Measurements from ENCODE around the gene TRIP6. TPM values are rescaled to one million over a fixed set of nuclear protein-coding genes. Genes with fewer than 3 reads are reported as not detected.

Gene TRIP6
- total and polyA plus RNA-seq, 2 experiments from 2014 or later = 50.2 to 60.1 TPM

- peaks cover 7% of the 10 kb centered on the region for H3K4me1 ChIP-seq (ENCODE audit: low read depth)
- no peak for DNase-seq (ENCODE audit: low read depth in 1 of 2, low spot score in 1 of 2)
- H3K27ac ChIP-seq = no peak overlapping the region
- H3K9me3 ChIP-seq (ENCODE audit: low read depth) = no peaks in the 10 kb centered on the region
- H3K36me3 ChIP-seq = no peaks in the 10 kb centered on the region
- H3K27me3 ChIP-seq = no peaks in the 10 kb centered on the region
- H3K4me3 ChIP-seq = no peak overlapping the region
- no peak for TF ChIP-seq CTCF (IDR thresholded peaks at IDR 0.05; ENCODE audit: low read depth, low read length)
Observed at GRCh38 chr7:100865372-100865911, 1.7 kb upstream of the TRIP6 start.

GRCh38 chr7:100865938-100866728 is 1.1 kb upstream of the TRIP6 start:
- no peak for DNase-seq (ENCODE audit: low read depth in 1 of 2, low spot score in 1 of 2)
- Histone ChIP-seq H3K27me3 (no peaks in the 10 kb centered on the region), H3K27ac (no peak overlapping the region), H3K36me3 (peaks cover 3% of the 10 kb centered on the region), H3K9me3 (ENCODE audit: low read depth) (no peaks in the 10 kb centered on the region), H3K4me3 (no peak overlapping the region), H3K4me1 (ENCODE audit: low read depth) (peaks cover 7% of the 10 kb centered on the region)
- TF ChIP-seq CTCF (IDR thresholded peaks at IDR 0.05; ENCODE audit: low read depth, low read length) = no peak

GRCh38 chr7:100866729-100867039 is 503 bp upstream of the TRIP6 start:
- H3K4me1 ChIP-seq (ENCODE audit: low read depth) = peaks cover 7% of the 10 kb centered on the region
- no peaks in the 10 kb centered on the region for H3K9me3 ChIP-seq (ENCODE audit: low read depth)
- peaks cover 3% of the 10 kb centered on the region for H3K36me3 ChIP-seq
- DNase-seq (ENCODE audit: low read depth in 1 of 2, low spot score in 1 of 2) = no peak
- peak overlapping the region; percentile 77 for H3K27ac ChIP-seq
- H3K4me3 ChIP-seq = peak overlapping the region; percentile 80
- H3K27me3 ChIP-seq = no peaks in the 10 kb centered on the region
- TF ChIP-seq CTCF (IDR thresholded peaks at IDR 0.05; ENCODE audit: low read depth, low read length) = no peak

GRCh38 chr7:100867776-100868485 is 744 bp downstream of the TRIP6 start:
- H3K27me3 ChIP-seq = no peaks in the 10 kb centered on the region
- no peaks in the 10 kb centered on the region for H3K9me3 ChIP-seq (ENCODE audit: low read depth)
- H3K4me3 ChIP-seq = peak overlapping the region; percentile 80
- DNase-seq (ENCODE audit: low read depth in 1 of 2, low spot score in 1 of 2) = no peak
- H3K4me1 ChIP-seq (ENCODE audit: low read depth) = peaks cover 7% of the 10 kb centered on the region
- H3K27ac ChIP-seq = peak overlapping the region; percentile 77
- peaks cover 8% of the 10 kb centered on the region for H3K36me3 ChIP-seq
- TF ChIP-seq CTCF (IDR thresholded peaks at IDR 0.05; ENCODE audit: low read depth, low read length) = no peak

- DNase-seq (ENCODE audit: low read depth in 1 of 2, low spot score in 1 of 2) = no peak
- peaks cover 5% of the 10 kb centered on the region for H3K4me1 ChIP-seq (ENCODE audit: low read depth)
- H3K9me3 ChIP-seq (ENCODE audit: low read depth) = no peaks in the 10 kb centered on the region
- H3K27me3 ChIP-seq = no peaks in the 10 kb centered on the region
- H3K27ac ChIP-seq = peak overlapping the region; percentile 91
- H3K4me3 ChIP-seq = peak overlapping the region; percentile 66
- TF ChIP-seq CTCF (IDR thresholded peaks at IDR 0.05; ENCODE audit: low read depth, low read length) = no peak
- peaks cover 18% of the 10 kb centered on the region for H3K36me3 ChIP-seq
Observed at GRCh38 chr7:100873599-100874299, 6.6 kb downstream of the TRIP6 start.

Data from cardiac muscle cell (in vitro differentiated cells and primary cell).